ENCODE data around the gene CHRNB1.

Gene CHRNB1

GRCh38 chr17:7407485-7408251, 37.2 kb upstream of the CHRNB1 start, which contains the start of gene NLGN2:
TSS of gene NLGN2 (plus strand) at chr17:7407845. CDS start at chr17:7408256, 411 bp downstream.
- in situ Hi-C loops (cut with HindIII; ENCODE audit: low pct_unique_long_range_greater_than_20kb, low sequenced_read_pairs): no loop called here
- no peak for DNase-seq (ENCODE audit: low read depth in 1 of 2, low spot score in 1 of 2)
- TF ChIP-seq JUND (IDR thresholded peaks at IDR 0.05; ENCODE audit: low read depth): no peak

- DNase-seq (ENCODE audit: low read depth in 1 of 2, low spot score in 1 of 2): no peak
- in situ Hi-C loops (cut with HindIII; ENCODE audit: low pct_unique_long_range_greater_than_20kb, low sequenced_read_pairs): no loop called here
Observed at GRCh38 chr17:7408252-7408727, 36.6 kb upstream of the CHRNB1 start.

GRCh38 chr17:7408863-7409262, 36.0 kb upstream of the CHRNB1 start:
- no peak for TF ChIP-seq JUND (IDR thresholded peaks at IDR 0.05; ENCODE audit: low read depth)
- in situ Hi-C loops (cut with HindIII; ENCODE audit: low pct_unique_long_range_greater_than_20kb, low sequenced_read_pairs): no loop called here
- DNase-seq (ENCODE audit: low read depth in 1 of 2, low spot score in 1 of 2): no peak

More at GRCh38 chr17:7408252-7408727, 36.6 kb upstream of the CHRNB1 start:
- no peak for TF ChIP-seq JUND (IDR thresholded peaks at IDR 0.05; ENCODE audit: low read depth)

GRCh38 chr17:7409716-7410115, 35.1 kb upstream of the CHRNB1 start:
- no peak for TF ChIP-seq JUND (IDR thresholded peaks at IDR 0.05; ENCODE audit: low read depth)
- no peak for DNase-seq (ENCODE audit: low read depth in 1 of 2, low spot score in 1 of 2)
- in situ Hi-C loops (cut with HindIII; ENCODE audit: low pct_unique_long_range_greater_than_20kb, low sequenced_read_pairs): no loop called here

- DNase-seq (ENCODE audit: low read depth in 1 of 2, low spot score in 1 of 2): no peak
- in situ Hi-C loops (cut with HindIII; ENCODE audit: low pct_unique_long_range_greater_than_20kb, low sequenced_read_pairs): no loop called here
- no peak for TF ChIP-seq JUND (IDR thresholded peaks at IDR 0.05; ENCODE audit: low read depth)
Observed at GRCh38 chr17:7410634-7411426, 34.0 kb upstream of the CHRNB1 start.

GRCh38 chr17:7411427-7411750, 33.5 kb upstream of the CHRNB1 start:
- TF ChIP-seq JUND (IDR thresholded peaks at IDR 0.05; ENCODE audit: low read depth): no peak
- in situ Hi-C loops (cut with HindIII; ENCODE audit: low pct_unique_long_range_greater_than_20kb, low sequenced_read_pairs): no loop called here
- DNase-seq (ENCODE audit: low read depth in 1 of 2, low spot score in 1 of 2): no peak

GRCh38 chr17:7413346-7413985, 31.4 kb upstream of the CHRNB1 start:
- no peak for TF ChIP-seq JUND (IDR thresholded peaks at IDR 0.05; ENCODE audit: low read depth)
- in situ Hi-C loops (cut with HindIII; ENCODE audit: low pct_unique_long_range_greater_than_20kb, low sequenced_read_pairs): no loop called here
- no peak for DNase-seq (ENCODE audit: low read depth in 1 of 2, low spot score in 1 of 2)

GRCh38 chr17:7414837-7415236, 30.0 kb upstream of the CHRNB1 start:
- TF ChIP-seq JUND (IDR thresholded peaks at IDR 0.05; ENCODE audit: low read depth): no peak
- in situ Hi-C loops (cut with HindIII; ENCODE audit: low pct_unique_long_range_greater_than_20kb, low sequenced_read_pairs): no loop called here
- no peak for DNase-seq (ENCODE audit: low read depth in 1 of 2, low spot score in 1 of 2)

- no peak for TF ChIP-seq JUND (IDR thresholded peaks at IDR 0.05; ENCODE audit: low read depth)
- in situ Hi-C loops (cut with HindIII; ENCODE audit: low pct_unique_long_range_greater_than_20kb, low sequenced_read_pairs): no loop called here
- DNase-seq (ENCODE audit: low read depth in 1 of 2, low spot score in 1 of 2): no peak
Observed at GRCh38 chr17:7415784-7416183, 29.1 kb upstream of the CHRNB1 start.

GRCh38 chr17:7416323-7416722, 28.5 kb upstream of the CHRNB1 start:
- peak in 1 of 2 experiments; percentile 22 for DNase-seq (ENCODE audit: low read depth in 1 of 2, low spot score in 1 of 2)
- in situ Hi-C loops (cut with HindIII; ENCODE audit: low pct_unique_long_range_greater_than_20kb, low sequenced_read_pairs): no loop called here
- no peak for TF ChIP-seq JUND (IDR thresholded peaks at IDR 0.05; ENCODE audit: low read depth)

GRCh38 chr17:7417056-7417655, 27.7 kb upstream of the CHRNB1 start:
- DNase-seq (ENCODE audit: low read depth in 1 of 2, low spot score in 1 of 2): no peak
- no peak for TF ChIP-seq JUND (IDR thresholded peaks at IDR 0.05; ENCODE audit: low read depth)
- in situ Hi-C loops (cut with HindIII; ENCODE audit: low pct_unique_long_range_greater_than_20kb, low sequenced_read_pairs): no loop called here

GRCh38 chr17:7418472-7419152, 26.2 kb upstream of the CHRNB1 start:
- TF ChIP-seq JUND (IDR thresholded peaks at IDR 0.05; ENCODE audit: low read depth): no peak
- in situ Hi-C loops (cut with HindIII; ENCODE audit: low pct_unique_long_range_greater_than_20kb, low sequenced_read_pairs): no loop called here

More at GRCh38 chr17:7418472-7419152, 26.2 kb upstream of the CHRNB1 start:
- no peak for DNase-seq (ENCODE audit: low read depth in 1 of 2, low spot score in 1 of 2)

Measured in T47D (cell line).